OCI-LY1 (cell line): ENCODE measurements around the gene NDRG2.

ENCODE experiments used
- CTCF ChIP-seq: fragments of 200-600 bp; sonication (generic), shearing (Covaris generic); IDR thresholded peaks from 2 replicates; pipeline ENCODE4 v1.5.1; 2017; ENCODE audit warnings: mild to moderate bottlenecking, antibody characterized with exemption, low read length, moderate library complexity, mixed read lengths
- EZH2 ChIP-seq: fragments of 200-600 bp; sonication (generic), shearing (Covaris generic); IDR thresholded peaks from 2 replicates; pipeline ENCODE4 v1.8.0; 2017; ENCODE audit warnings: borderline replicate concordance, mixed run types, mild to moderate bottlenecking, antibody characterized with exemption, low read length, moderate library complexity, mixed read lengths

- TF ChIP-seq CTCF (peak; percentile 36; the same call in 1 of the 2 replicates), EZH2 (no peak)
Observed at GRCh38 chr14:21066882-21067502, 42.1 kb upstream of the NDRG2 start.
